Neural crest cell (in vitro differentiated cells): ENCODE results near the gene KRTAP9-6. TPM values are rescaled to one million over a fixed set of nuclear protein-coding genes. Genes with fewer than 3 reads are reported as not detected.
"Not testable (repeated sequence)": the region's sequence is repeated elsewhere in the genome, so short reads cannot be mapped to it uniquely, and the experiment has no call there.

Source experiments
- DNase-seq: peaks from one replicate; pipeline ENCODE4 v3.0.0; 2021; ENCODE audit warnings: low read depth, mixed read lengths, low spot score
- H3K27ac Mint-ChIP-seq: one replicate; pipeline ENCODE4 v1.8.0; 2021; ENCODE audit warnings: mild to moderate bottlenecking, mixed read lengths; ENCODE audit not compliant: unreplicated experiment
- H3K27me3 Mint-ChIP-seq: 2 replicates; pipeline ENCODE4 v1.8.0; 2021; ENCODE audit warnings: low read depth, mild to moderate bottlenecking, mixed read lengths
- H3K36me3 Mint-ChIP-seq: 2 replicates; pipeline ENCODE4 v1.8.0; 2021; ENCODE audit warnings: low read depth, mild to moderate bottlenecking, mixed read lengths
- H3K4me1 Mint-ChIP-seq: 2 replicates; pipeline ENCODE4 v1.8.0; 2021; ENCODE audit warnings: mixed read lengths
- H3K4me3 Mint-ChIP-seq: one replicate; pipeline ENCODE4 v1.8.0; 2021; ENCODE audit warnings: mild to moderate bottlenecking, mixed read lengths
- H3K9me3 Mint-ChIP-seq: 2 replicates; pipeline ENCODE4 v1.8.0; 2021; ENCODE audit warnings: mixed read lengths
- long read RNA-seq: library from polyadenylated mRNA; unstranded; transcript quantifications from one replicate; pipeline ENCODE4 v2.0.0, GENCODE V29; 2020
- total RNA-seq: library from RNA; stranded (reverse); gene quantifications from 2 replicates; pipeline ENCODE4 v1.2.1, GENCODE V29; 2021
- TF ChIP-seq, protein P1 (sequence below): fragments of 200-600 bp; sonication (generic); conservative IDR thresholded peaks from 2 replicates; pipeline ENCODE4 v1.5.0; 2021; ENCODE audit warnings: antibody characterized with exemption, mild to moderate bottlenecking

The KRTAP9-6 gene, protein sequence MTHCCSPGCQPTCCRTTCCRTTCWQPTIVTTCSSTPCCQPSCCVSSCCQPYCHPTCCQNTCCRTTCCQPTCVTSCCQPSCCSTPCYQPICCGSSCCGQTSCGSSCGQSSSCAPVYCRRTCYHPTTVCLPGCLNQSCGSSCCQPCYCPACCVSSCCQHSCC
- not detected in 2 replicates for total RNA-seq
- long read RNA-seq = 0 reads

GRCh38 chr17:41265078-41265477, at the start of gene KRTAP9-6:
KRTAP9-6 (plus strand) TSS chr17:41265378; CDS start chr17:41265378, 0 bp downstream.
- H3K36me3 Mint-ChIP-seq = no peaks in the 10 kb centered on the region
- H3K4me1 Mint-ChIP-seq = no peaks in the 10 kb centered on the region
- no peak within 1 kb of the TSS for H3K4me3 Mint-ChIP-seq
- TF ChIP-seq, protein P1, sequence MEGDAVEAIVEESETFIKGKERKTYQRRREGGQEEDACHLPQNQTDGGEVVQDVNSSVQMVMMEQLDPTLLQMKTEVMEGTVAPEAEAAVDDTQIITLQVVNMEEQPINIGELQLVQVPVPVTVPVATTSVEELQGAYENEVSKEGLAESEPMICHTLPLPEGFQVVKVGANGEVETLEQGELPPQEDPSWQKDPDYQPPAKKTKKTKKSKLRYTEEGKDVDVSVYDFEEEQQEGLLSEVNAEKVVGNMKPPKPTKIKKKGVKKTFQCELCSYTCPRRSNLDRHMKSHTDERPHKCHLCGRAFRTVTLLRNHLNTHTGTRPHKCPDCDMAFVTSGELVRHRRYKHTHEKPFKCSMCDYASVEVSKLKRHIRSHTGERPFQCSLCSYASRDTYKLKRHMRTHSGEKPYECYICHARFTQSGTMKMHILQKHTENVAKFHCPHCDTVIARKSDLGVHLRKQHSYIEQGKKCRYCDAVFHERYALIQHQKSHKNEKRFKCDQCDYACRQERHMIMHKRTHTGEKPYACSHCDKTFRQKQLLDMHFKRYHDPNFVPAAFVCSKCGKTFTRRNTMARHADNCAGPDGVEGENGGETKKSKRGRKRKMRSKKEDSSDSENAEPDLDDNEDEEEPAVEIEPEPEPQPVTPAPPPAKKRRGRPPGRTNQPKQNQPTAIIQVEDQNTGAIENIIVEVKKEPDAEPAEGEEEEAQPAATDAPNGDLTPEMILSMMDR = no peak
- H3K27ac Mint-ChIP-seq = no peak within 1 kb of the TSS
- H3K9me3 Mint-ChIP-seq = peaks cover 3% of the 10 kb centered on the region
- no peak for DNase-seq
- peaks cover 49% of the 10 kb centered on the region for H3K27me3 Mint-ChIP-seq

DNA sequence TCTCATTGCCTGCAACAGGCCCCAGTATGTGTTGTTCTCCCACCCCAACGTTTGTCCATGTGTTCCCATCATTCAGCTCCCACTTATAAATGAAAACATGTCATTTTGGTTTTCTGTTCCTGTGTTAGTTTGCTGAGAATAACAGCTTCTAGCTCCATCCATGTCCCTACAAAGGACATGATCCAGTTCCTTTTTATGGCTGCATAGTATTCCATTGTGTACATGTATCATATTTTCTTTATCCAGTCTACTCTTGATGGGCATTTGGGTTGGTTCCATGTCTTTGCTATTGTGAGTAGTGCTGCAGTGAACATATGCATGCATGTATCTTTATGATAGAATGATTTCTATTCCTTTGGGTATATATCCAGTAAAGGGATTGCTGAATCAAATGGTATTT, 49.5 kb upstream of the KRTAP9-6 start:
- no peak for DNase-seq
- H3K36me3 Mint-ChIP-seq = peaks cover 3% of the 10 kb centered on the region
- no peak overlapping the region for H3K27ac Mint-ChIP-seq
- peaks cover 44% of the 10 kb centered on the region for H3K27me3 Mint-ChIP-seq
- peaks cover 7% of the 10 kb centered on the region for H3K9me3 Mint-ChIP-seq
- no peak overlapping the region for H3K4me3 Mint-ChIP-seq
- TF ChIP-seq, protein P1 = no peak
- no peaks in the 10 kb centered on the region for H3K4me1 Mint-ChIP-seq

DNA sequence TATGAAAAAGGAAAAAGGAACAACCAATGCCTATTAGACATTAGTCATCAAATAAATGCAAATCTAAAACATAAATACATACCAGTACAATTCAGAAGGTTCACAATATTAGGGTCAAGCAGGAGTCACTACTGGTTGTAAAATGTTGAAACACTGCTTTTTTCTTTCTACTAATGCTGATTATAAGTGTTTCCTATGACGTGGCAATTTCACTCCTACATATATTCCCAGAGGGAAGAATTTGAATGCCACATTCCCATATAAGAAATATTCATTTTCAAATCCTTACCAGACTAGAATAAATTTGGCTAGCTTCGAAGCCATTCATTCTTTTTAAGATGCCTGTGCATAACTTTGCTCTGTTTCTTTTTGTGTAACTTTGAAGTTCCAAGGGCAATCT, 41.4 kb upstream of the KRTAP9-6 start:
- Mint-ChIP-seq H3K4me1 (peaks cover 4% of the 10 kb centered on the region), H3K27ac (no peak overlapping the region), H3K36me3 (peaks cover 3% of the 10 kb centered on the region), H3K27me3 (peaks cover 28% of the 10 kb centered on the region), H3K9me3 (peaks cover 8% of the 10 kb centered on the region), H3K4me3 (no peak overlapping the region)
- TF ChIP-seq, protein P1 = no peak
- no peak for DNase-seq

GRCh38 chr17:41226051-41226450, 39.1 kb upstream of the KRTAP9-6 start:
- TF ChIP-seq, protein P1 = no peak
- Mint-ChIP-seq H3K27me3 (peaks cover 34% of the 10 kb centered on the region), H3K27ac (no peak overlapping the region), H3K9me3 (no peaks in the 10 kb centered on the region), H3K4me3 (no peak overlapping the region), H3K4me1 (peaks cover 4% of the 10 kb centered on the region), H3K36me3 (no peaks in the 10 kb centered on the region)
- no peak for DNase-seq

DNA sequence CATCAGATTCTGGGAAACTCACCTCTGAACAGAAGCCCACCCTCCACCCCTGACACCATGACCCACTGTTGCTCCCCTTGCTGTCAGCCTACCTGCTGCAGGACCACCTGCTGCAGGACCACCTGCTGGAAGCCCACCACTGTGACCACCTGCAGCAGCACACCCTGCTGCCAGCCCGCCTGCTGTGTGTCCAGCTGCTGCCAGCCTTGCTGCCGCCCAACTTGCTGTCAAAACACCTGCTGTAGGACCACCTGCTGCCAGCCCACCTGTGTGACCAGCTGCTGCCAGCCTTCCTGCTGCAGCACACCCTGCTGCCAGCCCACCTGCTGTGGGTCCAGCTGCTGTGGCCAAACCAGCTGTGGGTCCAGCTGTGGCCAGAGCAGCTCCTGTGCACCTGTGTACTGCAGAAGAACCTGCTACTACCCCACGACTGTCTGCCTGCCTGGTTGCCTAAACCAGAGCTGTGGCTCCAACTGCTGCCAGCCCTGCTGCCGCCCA, 38.5 kb upstream of the KRTAP9-6 start, which contains the start of gene KRTAP9-2:
KRTAP9-2 (plus strand) TSS at position 51 of the 498 bp plus-strand sequence; CDS start at position 58, 7 bp downstream.
- H3K36me3 Mint-ChIP-seq = not testable (repeated sequence)

GRCh38 chr17:41230094-41230493, 35.1 kb upstream of the KRTAP9-6 start:
- no peak overlapping the region for H3K27ac Mint-ChIP-seq
- no peak for DNase-seq
- no peaks in the 10 kb centered on the region for H3K4me1 Mint-ChIP-seq
- TF ChIP-seq, protein P1 = no peak
- no peak overlapping the region for H3K4me3 Mint-ChIP-seq
- no peaks in the 10 kb centered on the region for H3K36me3 Mint-ChIP-seq
- H3K9me3 Mint-ChIP-seq = no peaks in the 10 kb centered on the region
- H3K27me3 Mint-ChIP-seq = peaks cover 51% of the 10 kb centered on the region

More for the DNA sequence above, 38.5 kb upstream of the KRTAP9-6 start, which contains the start of gene KRTAP9-2:
- H3K4me3 Mint-ChIP-seq, H3K4me1 Mint-ChIP-seq, H3K27ac Mint-ChIP-seq, DNase-seq, H3K9me3 Mint-ChIP-seq: not testable (repeated sequence)
- H3K27me3 Mint-ChIP-seq = peaks cover 33% of the 10 kb centered on the region
